GM10266 (cell line): ENCODE measurements around the gene PCGF1.
"Not testable (repeated sequence)": the region's sequence is repeated elsewhere in the genome, so short reads cannot be mapped to it uniquely, and the experiment has no call there.

Experiments
- DNase-seq: peaks from one replicate; pipeline ENCODE4 v3.0.0; 2012; ENCODE audit errors: extremely low spot score
- CTCF ChIP-seq: IDR thresholded peaks from 2 replicates; pipeline ENCODE4 v1.5.1; 2012; ENCODE audit warnings: mild to moderate bottlenecking, low read depth; ENCODE audit not compliant: control insufficient read depth, insufficient read depth; ENCODE audit errors: missing control alignments

PCGF1 gene

GRCh38 chr2:74461187-74462053, 46.1 kb downstream of the PCGF1 start:
- DNase-seq = no peak
- TF ChIP-seq CTCF = peak; percentile 39

GRCh38 chr2:74460187-74460586, 47.3 kb downstream of the PCGF1 start:
- not testable (repeated sequence) for DNase-seq

GRCh38 chr2:74459503-74460118, 47.9 kb downstream of the PCGF1 start:
- DNase-seq = not testable (repeated sequence)

- no peak for DNase-seq
- TF ChIP-seq CTCF = no peak
Measured at GRCh38 chr2:74458938-74459363, 48.5 kb downstream of the PCGF1 start.

GRCh38 chr2:74458132-74458937, 49.2 kb downstream of the PCGF1 start, which contains the start of gene WBP1:
WBP1 (plus strand) TSS chr2:74458438; CDS start chr2:74458603, 165 bp downstream.
- peak; percentile 98 for DNase-seq

GRCh38 chr2:74457549-74458131, 49.9 kb downstream of the PCGF1 start:
- peak; percentile 81 for DNase-seq
- TF ChIP-seq CTCF = no peak

More at GRCh38 chr2:74458132-74458937, 49.2 kb downstream of the PCGF1 start, which contains the start of gene WBP1:
- TF ChIP-seq CTCF = no peak

GRCh38 chr2:74457129-74457548, 50.4 kb downstream of the PCGF1 start:
- TF ChIP-seq CTCF = no peak
- DNase-seq = no peak
